Astrocyte (in vitro differentiated cells and primary cell): ENCODE measurements around the gene PNPT1. TPM values are rescaled to one million over a fixed set of nuclear protein-coding genes. Genes with fewer than 3 reads are reported as not detected.

ENCODE experiments used
- DNase-seq: peaks from one replicate; pipeline ENCODE4 v3.0.0-alpha.2; 2010; ENCODE audit warnings: low read depth
- FAIRE-seq: peaks from 2 replicates; lab custom pipeline; 2011; peaks lifted over from hg19 to GRCh38; lab: Jason Lieb, UNC
- H2AFZ ChIP-seq: 2 replicates; pipeline ENCODE4 v1.6.0; 2012; ENCODE audit warnings: low read depth, low read length, inconsistent platforms
- H3K27ac ChIP-seq: 2 replicates; pipeline ENCODE4 v1.5.1; 2011; ENCODE audit warnings: low read depth, low read length, inconsistent platforms
- H3K27me3 ChIP-seq: 2 replicates; pipeline ENCODE4 v1.6.0; 2011; ENCODE audit warnings: low read length, inconsistent platforms; ENCODE audit not compliant: insufficient read depth
- H3K36me3 ChIP-seq: 2 replicates; pipeline ENCODE4 v1.5.1; 2011; ENCODE audit warnings: low read length, inconsistent platforms; ENCODE audit not compliant: insufficient read depth
- H3K4me1 ChIP-seq: 2 replicates; pipeline ENCODE4 v1.5.1; 2011; ENCODE audit warnings: low read length, inconsistent platforms; ENCODE audit not compliant: insufficient read depth
- H3K4me2 ChIP-seq: 2 replicates; pipeline ENCODE4 v1.6.0; 2012; ENCODE audit warnings: low read length, inconsistent platforms
- H3K4me3 ChIP-seq: 2 replicates; pipeline ENCODE4 v1.5.1; 2011; ENCODE audit warnings: low read depth, mild to moderate bottlenecking, low read length, inconsistent platforms; ENCODE audit not compliant: insufficient read depth
- H3K79me2 ChIP-seq: 2 replicates; pipeline ENCODE4 v1.6.0; 2012; ENCODE audit warnings: mild to moderate bottlenecking, low read length, inconsistent platforms; ENCODE audit not compliant: insufficient read depth
- H3K9ac ChIP-seq: 2 replicates; pipeline ENCODE4 v1.6.0; 2012; ENCODE audit warnings: mild to moderate bottlenecking, low read length, inconsistent platforms
- H3K9me3 ChIP-seq: 2 replicates; pipeline ENCODE4 v1.5.1; 2012; ENCODE audit warnings: low read depth, mild to moderate bottlenecking, low read length, inconsistent platforms; ENCODE audit not compliant: insufficient read depth
- H4K20me1 ChIP-seq: 2 replicates; pipeline ENCODE4 v1.6.0; 2012; ENCODE audit warnings: low read length, inconsistent platforms; ENCODE audit not compliant: insufficient read depth
- H3K27ac Mint-ChIP-seq: one replicate; pipeline ENCODE4 v1.8.0; 2021; ENCODE audit warnings: mild to moderate bottlenecking, mixed read lengths; ENCODE audit not compliant: unreplicated experiment
- H3K27me3 Mint-ChIP-seq: one replicate; pipeline ENCODE4 v1.8.0; 2021; ENCODE audit warnings: low read depth, mixed read lengths; ENCODE audit not compliant: unreplicated experiment
- H3K36me3 Mint-ChIP-seq: one replicate; pipeline ENCODE4 v1.8.0; 2021; ENCODE audit warnings: low read depth, mixed read lengths; ENCODE audit not compliant: unreplicated experiment
- H3K4me1 Mint-ChIP-seq: one replicate; pipeline ENCODE4 v1.8.0; 2021; ENCODE audit warnings: low read depth, mixed read lengths; ENCODE audit not compliant: unreplicated experiment
- H3K4me3 Mint-ChIP-seq: one replicate; pipeline ENCODE4 v1.8.0; 2021; ENCODE audit warnings: mild to moderate bottlenecking, moderate library complexity, mixed read lengths; ENCODE audit not compliant: unreplicated experiment
- H3K9me3 Mint-ChIP-seq: one replicate; pipeline ENCODE4 v1.8.0; 2021; ENCODE audit warnings: mild to moderate bottlenecking, mixed read lengths; ENCODE audit not compliant: unreplicated experiment
- EZH2 ChIP-seq: IDR thresholded peaks from 2 replicates; pipeline ENCODE4 v1.6.1; 2012; ENCODE audit warnings: mild to moderate bottlenecking, low read length, inconsistent platforms; ENCODE audit not compliant: insufficient read depth
- total RNA-seq: library from RNA; stranded (reverse); gene quantifications from 2 replicates; pipeline ENCODE4 v1.2.1, GENCODE V29; 2021
- TF ChIP-seq, protein P1 (sequence below): IDR thresholded peaks from 2 replicates; pipeline ENCODE4 v1.5.1; 2011; ENCODE audit warnings: low read depth, mild to moderate bottlenecking, inconsistent platforms, low read length, moderate library complexity; ENCODE audit not compliant: insufficient read depth

PNPT1 gene
- total RNA-seq, 1 donor from 2014 or later = 45.7 TPM

GRCh38 chr2:55729136-55729685 is 35.6 kb upstream of the PNPT1 start:
- Mint-ChIP-seq H3K4me1 (no peaks in the 10 kb centered on the region), H3K36me3 (no peaks in the 10 kb centered on the region), H3K4me3 (no peak overlapping the region), H3K27me3 (no peaks in the 10 kb centered on the region), H3K9me3 (peaks cover 2% of the 10 kb centered on the region), H3K27ac (no peak overlapping the region)
- H3K9ac ChIP-seq = no peak overlapping the region
- H3K9me3 ChIP-seq = no peaks in the 10 kb centered on the region
- H3K79me2 ChIP-seq = no peaks in the 10 kb centered on the region
- TF ChIP-seq, protein P1, sequence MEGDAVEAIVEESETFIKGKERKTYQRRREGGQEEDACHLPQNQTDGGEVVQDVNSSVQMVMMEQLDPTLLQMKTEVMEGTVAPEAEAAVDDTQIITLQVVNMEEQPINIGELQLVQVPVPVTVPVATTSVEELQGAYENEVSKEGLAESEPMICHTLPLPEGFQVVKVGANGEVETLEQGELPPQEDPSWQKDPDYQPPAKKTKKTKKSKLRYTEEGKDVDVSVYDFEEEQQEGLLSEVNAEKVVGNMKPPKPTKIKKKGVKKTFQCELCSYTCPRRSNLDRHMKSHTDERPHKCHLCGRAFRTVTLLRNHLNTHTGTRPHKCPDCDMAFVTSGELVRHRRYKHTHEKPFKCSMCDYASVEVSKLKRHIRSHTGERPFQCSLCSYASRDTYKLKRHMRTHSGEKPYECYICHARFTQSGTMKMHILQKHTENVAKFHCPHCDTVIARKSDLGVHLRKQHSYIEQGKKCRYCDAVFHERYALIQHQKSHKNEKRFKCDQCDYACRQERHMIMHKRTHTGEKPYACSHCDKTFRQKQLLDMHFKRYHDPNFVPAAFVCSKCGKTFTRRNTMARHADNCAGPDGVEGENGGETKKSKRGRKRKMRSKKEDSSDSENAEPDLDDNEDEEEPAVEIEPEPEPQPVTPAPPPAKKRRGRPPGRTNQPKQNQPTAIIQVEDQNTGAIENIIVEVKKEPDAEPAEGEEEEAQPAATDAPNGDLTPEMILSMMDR = no peak
- TF ChIP-seq EZH2 = no peak
- peak; percentile 12 for DNase-seq
- no peak overlapping the region for H2AFZ ChIP-seq
- H4K20me1 ChIP-seq = no peaks in the 10 kb centered on the region
- H3K36me3 ChIP-seq = no peaks in the 10 kb centered on the region
- H3K4me3 ChIP-seq = no peak overlapping the region
- FAIRE-seq = no peak
- no peak overlapping the region for H3K27ac ChIP-seq
- no peaks in the 10 kb centered on the region for H3K27me3 ChIP-seq
- H3K4me1 ChIP-seq = no peaks in the 10 kb centered on the region
- H3K4me2 ChIP-seq = no peak overlapping the region

DNA sequence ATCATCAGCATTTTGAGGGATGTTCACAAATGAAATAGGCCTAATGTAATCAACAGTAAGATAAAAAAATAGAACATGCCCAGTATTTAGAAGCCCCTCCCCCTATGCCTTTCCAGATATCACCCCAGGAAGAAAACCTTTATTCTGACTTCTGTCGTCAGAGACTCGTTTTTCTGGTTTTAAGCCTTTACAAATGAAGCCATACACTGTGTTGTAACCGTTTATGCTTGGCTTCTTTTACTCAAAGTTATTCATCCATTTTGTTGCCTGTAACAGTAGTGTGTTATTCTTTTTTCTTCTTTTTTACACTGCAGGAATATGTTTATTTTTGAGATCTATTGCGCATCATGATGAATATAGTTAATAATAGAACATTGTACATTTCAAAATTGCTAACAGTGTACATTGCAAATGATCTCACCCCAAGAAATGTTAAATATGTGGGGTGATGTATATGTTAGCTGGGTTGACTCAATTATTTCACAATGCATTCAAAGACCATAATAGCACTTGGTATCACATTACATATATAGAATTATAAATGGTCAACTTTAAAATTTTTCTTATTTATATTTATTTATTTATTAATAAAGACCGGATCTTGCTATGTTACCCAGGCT is 28.1 kb upstream of the PNPT1 start:
- Mint-ChIP-seq H3K36me3 (no peaks in the 10 kb centered on the region), H3K4me1 (no peaks in the 10 kb centered on the region), H3K4me3 (no peak overlapping the region), H3K27ac (no peak overlapping the region), H3K27me3 (no peaks in the 10 kb centered on the region), H3K9me3 (peaks cover 2% of the 10 kb centered on the region)
- H3K9ac ChIP-seq = no peak overlapping the region
- no peaks in the 10 kb centered on the region for H3K9me3 ChIP-seq
- FAIRE-seq (no peak), DNase-seq (no peak)
- TF ChIP-seq EZH2 = no peak
- TF ChIP-seq, protein P1 = no peak
- H3K4me3 ChIP-seq = no peak overlapping the region
- no peak overlapping the region for H3K4me2 ChIP-seq
- H4K20me1 ChIP-seq = no peaks in the 10 kb centered on the region
- no peak overlapping the region for H3K27ac ChIP-seq
- no peaks in the 10 kb centered on the region for H3K36me3 ChIP-seq
- H3K27me3 ChIP-seq = no peaks in the 10 kb centered on the region
- H2AFZ ChIP-seq = no peak overlapping the region
- no peaks in the 10 kb centered on the region for H3K4me1 ChIP-seq
- no peaks in the 10 kb centered on the region for H3K79me2 ChIP-seq

DNA sequence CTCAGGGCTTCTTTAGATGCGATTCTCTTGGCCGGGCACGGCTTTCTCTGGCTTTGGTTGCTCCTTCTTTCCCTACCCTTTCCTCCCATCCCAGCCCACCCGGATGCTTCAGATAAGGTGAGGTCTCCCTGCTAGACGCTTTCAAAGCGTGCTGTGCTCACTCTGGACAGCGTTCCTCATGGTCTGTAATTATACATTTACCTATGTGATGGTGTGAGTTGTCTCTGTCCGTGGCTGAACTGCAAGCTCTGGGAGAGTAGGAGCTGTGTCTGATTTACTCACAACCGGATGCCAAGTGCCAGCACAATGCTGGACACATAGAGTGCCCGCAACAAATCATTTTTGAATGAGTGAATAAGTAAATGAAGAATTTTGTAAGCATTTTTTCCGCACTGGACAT is 26.8 kb upstream of the PNPT1 start:
- no peaks in the 10 kb centered on the region for H3K4me1 ChIP-seq
- H3K36me3 ChIP-seq = no peaks in the 10 kb centered on the region
- no peaks in the 10 kb centered on the region for H3K36me3 Mint-ChIP-seq
- H3K27me3 ChIP-seq = no peaks in the 10 kb centered on the region
- no peak overlapping the region for H3K27ac Mint-ChIP-seq
- no peak overlapping the region for H3K4me3 ChIP-seq
- H3K27me3 Mint-ChIP-seq = no peaks in the 10 kb centered on the region
- no peaks in the 10 kb centered on the region for H4K20me1 ChIP-seq
- no peaks in the 10 kb centered on the region for H3K79me2 ChIP-seq
- no peaks in the 10 kb centered on the region for H3K9me3 ChIP-seq
- FAIRE-seq = no peak
- H3K4me1 Mint-ChIP-seq = peaks cover 5% of the 10 kb centered on the region
- TF ChIP-seq, protein P1 = no peak
- TF ChIP-seq EZH2 = no peak
- no peak for DNase-seq
- H3K9me3 Mint-ChIP-seq = peaks cover under 1% of the 10 kb centered on the region
- no peak overlapping the region for H3K27ac ChIP-seq
- no peak overlapping the region for H3K4me3 Mint-ChIP-seq
- no peak overlapping the region for H3K4me2 ChIP-seq
- no peak overlapping the region for H3K9ac ChIP-seq
- no peak overlapping the region for H2AFZ ChIP-seq
